ENCODE data around the gene KRTDAP.

GRCh38 chr19:35534803-35535480 lies 44.7 kb upstream of the KRTDAP start:
- TF ChIP-seq SUZ12 (IDR thresholded peaks at IDR 0.05) (no peak), SP1 (IDR thresholded peaks at IDR 0.05) (no peak), FOXM1 (IDR thresholded peaks at IDR 0.05; ENCODE audit: borderline replicate concordance) (no peak)

Measured in HEK293T (cell line).